Mammary epithelial cell (primary cell): ENCODE measurements around the gene CACHD1.

Source experiments
- CTCF ChIP-seq, 2 donors: IDR thresholded peaks in 1 of 2; conservative IDR thresholded peaks in 1 of 2; 2 replicates each; pipeline ENCODE4 v1.5.1; 2011 to 2012; ENCODE audit warnings: inconsistent platforms in 2 of 2, low read length in 2 of 2, mild to moderate bottlenecking in 2 of 2, control low read depth in 1 of 2, low read depth in 1 of 2; ENCODE audit not compliant: insufficient read depth in 1 of 2; ENCODE audit errors: extremely low read depth in 1 of 2
- EZH2 ChIP-seq: IDR thresholded peaks from 2 replicates; pipeline ENCODE4 v1.6.1; 2012; ENCODE audit warnings: low read length, inconsistent platforms, borderline replicate concordance

- TF ChIP-seq CTCF (conservative IDR thresholded peaks at IDR 0.05 in 1 of 2, IDR thresholded peaks at IDR 0.05 in 1 of 2; ENCODE audit: extremely low read depth in 1 of 2, insufficient read depth in 1 of 2, low read depth in 1 of 2, low read length in 2 of 2) (no peak), EZH2 (no peak)
These were observed 138.2 kb downstream of the CACHD1 start for GRCh38 chr1:64608005-64608650.
